Loucy (cell line): ENCODE results near the gene GMCL2.

Experiments used
- CTCF ChIP-seq: fragments of 200-600 bp; sonication (generic); conservative IDR thresholded peaks from 2 replicates; pipeline ENCODE4 v1.5.1; 2014; ENCODE audit warnings: mild to moderate bottlenecking, antibody characterized with exemption, low read length
- EZH2phosphoT487 ChIP-seq: fragments of 200-600 bp; IDR thresholded peaks from 2 replicates; pipeline ENCODE4 v1.6.1; 2018; ENCODE audit warnings: antibody characterized with exemption, mild to moderate bottlenecking, moderate library complexity, borderline replicate concordance

GRCh38 chr5:178212241-178213002 lies 25.3 kb upstream of the GMCL2 start:
- TF ChIP-seq CTCF (no peak), EZH2phosphoT487 (no peak)
